Activated T-helper 17 cell treated with anti-CD3 and anti-CD28 coated beads, Interleukin-2, amount 50 U/mL, for 72 hours (primary cell): ENCODE results near the gene ZNF614. TPM values are rescaled to one million over a fixed set of nuclear protein-coding genes. Genes with fewer than 3 reads are reported as not detected.
"Not testable (repeated sequence)": the region's sequence is repeated elsewhere in the genome, so short reads cannot be mapped to it uniquely, and the experiment has no call there.

Experiments used
- ATAC-seq: fragments of 150-1000 bp; cut with Tn5 transposase; replicated peaks from 2 replicates; pipeline ENCODE4 v1.10.0; 2021; ENCODE audit warnings: mild to moderate bottlenecking, moderate library complexity
- H3K27ac Mint-ChIP-seq: one replicate; pipeline ENCODE4 v1.8.0; 2022; ENCODE audit warnings: mixed read lengths
- H3K27me3 Mint-ChIP-seq: one replicate; pipeline ENCODE4 v1.8.0; 2022; ENCODE audit warnings: mixed read lengths
- H3K36me3 Mint-ChIP-seq: one replicate; pipeline ENCODE4 v1.8.0; 2022; ENCODE audit warnings: low read depth, mild to moderate bottlenecking, mixed read lengths
- H3K4me1 Mint-ChIP-seq: one replicate; pipeline ENCODE4 v1.8.0; 2022; ENCODE audit warnings: mixed read lengths
- H3K4me3 Mint-ChIP-seq: one replicate; pipeline ENCODE4 v1.8.0; 2022; ENCODE audit warnings: mild to moderate bottlenecking, mixed read lengths
- H3K9me3 Mint-ChIP-seq: one replicate; pipeline ENCODE4 v1.8.0; 2022; ENCODE audit warnings: mixed read lengths
- total RNA-seq, 2 donors: library from RNA; stranded (reverse); gene quantifications; one replicate each; pipeline ENCODE4 v1.2.3, GENCODE V29; 2022

The ZNF614 gene
- total RNA-seq, 2 donors from 2014 or later, result 7.0 to 7.7 TPM

- H3K4me1 Mint-ChIP-seq, ATAC-seq, H3K27me3 Mint-ChIP-seq, H3K4me3 Mint-ChIP-seq, H3K27ac Mint-ChIP-seq: not testable (repeated sequence)
- peaks cover 94% of the 10 kb centered on the region for H3K36me3 Mint-ChIP-seq
- peaks cover 32% of the 10 kb centered on the region for H3K9me3 Mint-ChIP-seq
These were observed 52.4 kb downstream of the ZNF614 start for GRCh38 chr19:51975787-51976186.

- Mint-ChIP-seq H3K9me3 (peaks cover 35% of the 10 kb centered on the region), H3K27ac (no peak overlapping the region)
These were observed 56.6 kb downstream of the ZNF614 start for GRCh38 chr19:51971624-51972023.

GRCh38 chr19:51970718-51971117 is 57.5 kb downstream of the ZNF614 start:
- Mint-ChIP-seq H3K4me1 (no peaks in the 10 kb centered on the region), H3K4me3 (no peak overlapping the region), H3K27ac (no peak overlapping the region), H3K27me3 (no peaks in the 10 kb centered on the region), H3K9me3 (peaks cover 32% of the 10 kb centered on the region), H3K36me3 (peaks cover 90% of the 10 kb centered on the region)
- no peak for ATAC-seq

More at GRCh38 chr19:51971624-51972023, 56.6 kb downstream of the ZNF614 start:
- Mint-ChIP-seq H3K36me3 (peaks cover 89% of the 10 kb centered on the region), H3K4me1 (no peaks in the 10 kb centered on the region), H3K4me3 (no peak overlapping the region), H3K27me3 (no peaks in the 10 kb centered on the region)
- no peak for ATAC-seq

GRCh38 chr19:51965583-51965982 is 62.6 kb downstream of the ZNF614 start:
- H3K27ac Mint-ChIP-seq, result no peak overlapping the region
- H3K36me3 Mint-ChIP-seq, result peaks cover 64% of the 10 kb centered on the region
- H3K4me3 Mint-ChIP-seq, result no peak overlapping the region
- ATAC-seq, result no peak
- H3K27me3 Mint-ChIP-seq, result no peaks in the 10 kb centered on the region
- H3K9me3 Mint-ChIP-seq, result peaks cover 40% of the 10 kb centered on the region
- no peaks in the 10 kb centered on the region for H3K4me1 Mint-ChIP-seq

Other genes starting within 250 kb of the ZNF614 start
- not detected for gene FPR3, start 233.2 kb downstream of the ZNF614 start, total RNA-seq
- gene ZNF577, start 140.4 kb downstream of the ZNF614 start, total RNA-seq, result 1 to 10 TPM; 5.2 to 5.7 TPM
- 1 to 10 TPM; 4.4 to 6.9 TPM for gene ZNF649, start 123.4 kb downstream of the ZNF614 start, total RNA-seq
- gene ZNF613, start 100.9 kb downstream of the ZNF614 start, total RNA-seq, result 1 to 10 TPM; 3.5 to 4.3 TPM
- 10 to 100 TPM in 1 of 2 donors, 1 to 10 TPM in 1; 6.2 to 12.8 TPM for gene ZNF350, start 41.5 kb downstream of the ZNF614 start, total RNA-seq
- gene ZNF615, start 20.2 kb downstream of the ZNF614 start, total RNA-seq, result 10 to 100 TPM in 1 of 2 donors, 1 to 10 TPM in 1; 5.9 to 15.2 TPM
- 10 to 100 TPM; 14.7 to 32.8 TPM for gene ZNF432, start 20.5 kb upstream of the ZNF614 start, total RNA-seq
- gene ZNF841, start 67.4 kb upstream of the ZNF614 start, total RNA-seq, result 10 to 100 TPM; 17.8 to 29.1 TPM
- gene ZNF616, start 111.6 kb upstream of the ZNF614 start, total RNA-seq, result 10 to 100 TPM in 1 of 2 donors, 1 to 10 TPM in 1; 5.4 to 11.6 TPM
- gene ZNF836, start 143.2 kb upstream of the ZNF614 start, total RNA-seq, result 10 to 100 TPM in 1 of 2 donors, 1 to 10 TPM in 1; 8.8 to 15.1 TPM
- 100 to 1,000 TPM; 165 to 201 TPM for gene PPP2R1A, start 161.7 kb upstream of the ZNF614 start, total RNA-seq
- gene ZNF766, start 241.2 kb upstream of the ZNF614 start, total RNA-seq, result 10 to 100 TPM; 18.4 to 31.4 TPM